GM12874 (cell line): ENCODE data around the gene MME.

Experiments used
- TF ChIP-seq, protein P1 (sequence below): IDR thresholded peaks from 2 replicates; pipeline ENCODE4 v1.5.1; 2011; ENCODE audit warnings: low read depth, mild to moderate bottlenecking, control low read depth, low read length, moderate library complexity; ENCODE audit not compliant: insufficient read depth

Gene MME

DNA sequence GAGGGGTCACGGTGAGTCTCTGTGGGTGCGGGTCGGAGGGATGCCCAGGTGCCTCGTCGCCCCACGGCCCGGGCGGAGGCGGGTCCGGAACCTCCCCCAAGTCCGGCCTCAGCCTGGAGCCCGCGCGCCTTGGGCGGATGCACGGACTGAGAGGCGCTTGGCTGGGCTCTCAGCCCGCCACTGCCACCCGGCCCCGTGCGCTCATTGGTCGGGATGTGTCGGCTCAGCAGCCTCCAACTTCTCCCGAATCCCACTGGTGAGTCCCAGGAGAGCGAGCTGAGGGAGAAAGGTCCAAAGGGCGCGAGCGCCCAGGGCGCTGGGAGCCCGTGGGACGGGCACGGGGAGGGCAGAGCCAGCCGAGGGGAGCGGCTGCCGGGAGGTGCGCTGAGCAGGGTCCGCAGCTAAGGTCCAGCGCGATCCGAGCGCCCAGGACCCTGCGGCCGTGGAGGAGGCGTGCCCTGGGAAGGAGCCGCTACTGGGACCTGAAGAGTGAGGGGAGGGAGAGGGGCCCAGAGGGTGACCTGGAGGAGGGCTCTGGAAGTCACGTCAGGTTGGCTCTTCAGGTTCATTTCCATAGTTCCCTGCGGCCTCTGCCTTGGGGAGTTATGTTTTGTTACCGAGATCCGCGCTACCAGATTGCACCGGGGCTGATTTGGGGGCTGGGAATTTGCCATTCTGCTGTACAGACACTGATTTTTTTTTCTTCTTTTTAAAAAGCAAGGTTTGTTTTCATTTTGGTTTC is at the start of gene MME:
Gene MME (plus strand): TSS at position 574 of the 742 bp plus-strand sequence. CDS start 3,849 bp downstream, outside the sequence.
- TF ChIP-seq, protein P1, sequence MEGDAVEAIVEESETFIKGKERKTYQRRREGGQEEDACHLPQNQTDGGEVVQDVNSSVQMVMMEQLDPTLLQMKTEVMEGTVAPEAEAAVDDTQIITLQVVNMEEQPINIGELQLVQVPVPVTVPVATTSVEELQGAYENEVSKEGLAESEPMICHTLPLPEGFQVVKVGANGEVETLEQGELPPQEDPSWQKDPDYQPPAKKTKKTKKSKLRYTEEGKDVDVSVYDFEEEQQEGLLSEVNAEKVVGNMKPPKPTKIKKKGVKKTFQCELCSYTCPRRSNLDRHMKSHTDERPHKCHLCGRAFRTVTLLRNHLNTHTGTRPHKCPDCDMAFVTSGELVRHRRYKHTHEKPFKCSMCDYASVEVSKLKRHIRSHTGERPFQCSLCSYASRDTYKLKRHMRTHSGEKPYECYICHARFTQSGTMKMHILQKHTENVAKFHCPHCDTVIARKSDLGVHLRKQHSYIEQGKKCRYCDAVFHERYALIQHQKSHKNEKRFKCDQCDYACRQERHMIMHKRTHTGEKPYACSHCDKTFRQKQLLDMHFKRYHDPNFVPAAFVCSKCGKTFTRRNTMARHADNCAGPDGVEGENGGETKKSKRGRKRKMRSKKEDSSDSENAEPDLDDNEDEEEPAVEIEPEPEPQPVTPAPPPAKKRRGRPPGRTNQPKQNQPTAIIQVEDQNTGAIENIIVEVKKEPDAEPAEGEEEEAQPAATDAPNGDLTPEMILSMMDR = no peak

DNA sequence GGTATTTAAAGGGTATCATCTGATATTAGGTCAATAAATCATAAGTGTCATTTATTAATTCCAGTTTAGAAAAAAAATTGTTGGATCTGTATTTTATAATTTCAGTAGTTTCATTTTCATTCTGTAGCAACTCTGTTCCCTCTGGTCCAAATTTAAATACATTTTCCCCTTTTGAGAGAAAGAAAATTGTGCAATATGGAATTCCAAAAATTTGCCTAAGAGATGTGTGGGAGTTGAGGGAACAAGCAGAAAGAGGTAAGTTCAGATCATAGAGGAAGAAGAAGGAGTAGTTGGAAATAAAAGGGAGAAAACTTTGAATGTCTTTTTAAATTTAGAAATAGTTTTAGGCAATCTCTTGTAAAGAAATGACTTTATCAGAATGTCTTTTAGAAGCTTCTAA is 48.9 kb upstream of the MME start:
- TF ChIP-seq, protein P1 = no peak

DNA sequence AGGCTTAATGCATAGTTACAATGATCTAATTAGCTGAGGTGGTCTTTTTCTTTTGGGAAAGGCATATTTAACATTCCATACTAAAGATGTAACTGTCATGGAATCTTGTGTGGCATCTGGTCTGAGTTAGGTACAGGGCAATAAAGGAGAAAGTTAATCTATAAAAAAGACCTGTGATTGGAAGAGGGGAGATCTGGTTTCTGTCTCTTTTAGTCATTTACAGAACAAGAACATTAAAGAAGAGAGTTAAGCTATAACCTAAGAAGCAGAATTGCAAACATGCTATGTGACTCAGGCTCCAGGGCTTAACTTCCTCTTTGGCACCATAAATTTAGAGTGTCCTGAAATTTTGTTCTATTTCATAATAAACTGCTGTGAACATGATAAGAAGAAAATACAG is 47.2 kb upstream of the MME start:
- TF ChIP-seq, protein P1 = no peak

DNA sequence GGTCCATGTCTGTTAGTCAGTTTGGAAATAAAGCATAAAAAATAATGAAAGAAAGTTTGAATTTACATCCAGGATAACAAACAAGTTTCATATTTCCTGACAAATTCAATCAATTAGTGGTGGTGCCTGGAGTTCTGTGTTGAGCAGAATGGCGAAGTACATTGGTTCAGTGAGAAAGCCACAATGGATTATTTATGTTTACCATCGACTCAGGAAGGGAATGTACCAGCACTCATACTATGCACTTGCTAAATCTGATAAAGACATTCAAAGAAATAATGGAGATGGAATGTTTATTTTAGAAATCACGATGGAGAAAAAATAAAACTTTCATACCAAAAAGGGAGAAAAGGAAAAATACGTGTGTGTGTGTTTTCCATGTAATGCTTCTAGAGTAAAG is 45.3 kb upstream of the MME start:
- TF ChIP-seq, protein P1 = no peak

DNA sequence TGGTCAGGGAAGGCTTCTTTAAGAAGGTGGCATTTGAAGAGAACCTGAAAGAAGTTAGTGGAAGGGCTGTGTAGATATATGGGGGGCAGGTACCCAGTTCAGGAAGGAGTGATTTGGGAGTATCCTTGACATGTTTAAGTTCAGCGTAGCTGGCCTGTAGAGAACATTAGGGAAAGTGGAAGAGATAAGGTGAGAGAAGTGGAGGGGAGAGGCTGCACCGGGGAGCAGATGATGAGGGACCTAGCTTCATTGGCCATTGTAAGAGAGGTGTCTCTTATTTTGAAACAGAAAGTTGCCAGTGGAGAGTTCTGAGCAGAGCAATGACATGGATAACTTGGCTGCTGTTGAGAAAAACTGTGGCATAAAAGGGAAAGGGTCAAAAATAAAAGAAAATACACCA is 44.6 kb upstream of the MME start:
- TF ChIP-seq, protein P1 = no peak

DNA sequence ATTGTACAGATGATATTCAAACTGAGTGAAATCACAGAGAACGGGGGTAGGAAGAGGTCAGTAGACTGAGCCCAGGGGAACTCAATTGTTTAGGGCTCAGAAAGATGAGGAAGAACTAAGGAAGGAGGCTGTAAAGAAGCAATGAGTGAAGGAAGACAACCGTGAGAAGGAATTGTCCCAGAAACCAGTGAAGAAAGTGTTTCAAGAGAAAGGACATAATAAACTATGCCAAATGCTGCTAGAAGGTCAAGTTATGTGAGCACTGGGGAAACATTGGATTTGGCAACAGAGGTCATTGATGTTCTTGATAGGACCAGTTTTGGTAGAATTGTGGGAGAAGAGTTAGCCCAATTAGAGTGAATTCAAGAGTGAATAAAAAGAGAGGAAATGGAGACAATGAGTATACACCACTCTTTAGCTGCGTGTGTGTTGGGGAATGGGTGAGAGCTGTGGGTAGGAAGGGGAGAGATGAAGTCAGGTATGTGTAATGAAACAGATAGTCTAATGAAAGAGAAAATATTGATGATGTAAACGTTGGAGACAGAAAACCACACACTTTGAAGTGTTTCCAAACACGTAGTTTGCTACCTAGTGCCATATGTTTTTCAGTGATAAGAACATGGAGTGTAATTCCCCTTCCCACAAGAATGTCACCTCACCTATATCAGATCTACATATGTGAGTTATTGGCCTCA is 42.5 kb upstream of the MME start:
- TF ChIP-seq, protein P1 = no peak

DNA sequence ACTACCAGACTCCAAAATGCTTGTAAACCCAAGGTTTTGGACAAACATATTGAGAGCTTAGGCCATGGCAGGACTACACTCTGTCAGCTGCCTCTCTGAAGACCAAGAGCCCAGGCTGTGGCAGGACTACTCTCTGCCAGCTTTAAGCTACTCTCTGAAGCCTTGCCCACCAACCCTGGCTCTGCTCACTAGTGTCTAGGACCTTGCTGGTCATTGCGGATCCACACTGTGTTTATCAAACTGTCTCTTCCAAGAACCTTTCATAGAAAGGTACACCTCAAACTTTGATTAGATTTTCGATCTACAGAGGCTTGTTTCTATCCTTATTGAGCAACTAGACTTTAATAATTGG is 41.9 kb upstream of the MME start:
- TF ChIP-seq, protein P1 = no peak
